ENCODE data around the gene KLHL26.

DNA sequence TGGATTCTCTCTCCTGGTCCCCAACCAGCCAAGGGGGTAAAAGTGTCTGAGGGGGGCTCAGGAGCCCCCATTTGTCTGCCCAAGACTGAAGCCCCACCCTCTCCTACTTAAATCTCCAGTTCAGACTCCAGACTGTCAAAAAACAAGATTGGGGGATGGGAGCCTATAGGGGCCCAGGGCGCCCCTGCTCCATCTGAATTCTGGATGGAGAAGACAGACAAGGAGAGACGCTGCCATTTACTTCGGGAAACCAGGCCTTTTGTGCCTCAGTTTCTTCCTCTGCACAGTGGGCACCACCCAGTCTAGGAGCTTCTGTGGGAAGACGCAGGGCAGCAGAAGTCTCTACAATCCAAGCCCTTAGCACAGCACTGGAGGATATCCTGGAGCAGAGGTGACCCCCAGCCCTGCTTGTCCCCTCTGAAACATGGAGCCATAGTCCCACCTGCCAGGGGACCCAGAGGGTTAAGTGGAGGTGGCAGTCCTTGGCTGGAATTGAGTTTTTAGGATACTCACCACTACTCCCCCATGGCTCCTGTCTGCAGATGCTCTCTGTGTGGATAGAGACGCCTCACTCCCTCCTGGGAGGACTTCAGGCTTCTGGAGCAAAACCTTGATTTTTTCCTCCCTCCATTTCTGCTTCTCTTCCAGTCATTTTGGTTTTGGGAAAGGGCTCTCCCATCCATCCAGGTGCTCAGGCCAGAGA, 28.6 kb upstream of the KLHL26 start:
- TF ChIP-seq, protein P1, sequence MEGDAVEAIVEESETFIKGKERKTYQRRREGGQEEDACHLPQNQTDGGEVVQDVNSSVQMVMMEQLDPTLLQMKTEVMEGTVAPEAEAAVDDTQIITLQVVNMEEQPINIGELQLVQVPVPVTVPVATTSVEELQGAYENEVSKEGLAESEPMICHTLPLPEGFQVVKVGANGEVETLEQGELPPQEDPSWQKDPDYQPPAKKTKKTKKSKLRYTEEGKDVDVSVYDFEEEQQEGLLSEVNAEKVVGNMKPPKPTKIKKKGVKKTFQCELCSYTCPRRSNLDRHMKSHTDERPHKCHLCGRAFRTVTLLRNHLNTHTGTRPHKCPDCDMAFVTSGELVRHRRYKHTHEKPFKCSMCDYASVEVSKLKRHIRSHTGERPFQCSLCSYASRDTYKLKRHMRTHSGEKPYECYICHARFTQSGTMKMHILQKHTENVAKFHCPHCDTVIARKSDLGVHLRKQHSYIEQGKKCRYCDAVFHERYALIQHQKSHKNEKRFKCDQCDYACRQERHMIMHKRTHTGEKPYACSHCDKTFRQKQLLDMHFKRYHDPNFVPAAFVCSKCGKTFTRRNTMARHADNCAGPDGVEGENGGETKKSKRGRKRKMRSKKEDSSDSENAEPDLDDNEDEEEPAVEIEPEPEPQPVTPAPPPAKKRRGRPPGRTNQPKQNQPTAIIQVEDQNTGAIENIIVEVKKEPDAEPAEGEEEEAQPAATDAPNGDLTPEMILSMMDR (IDR thresholded peaks at IDR 0.05) = no peak
- TF ChIP-seq EP300 (IDR thresholded peaks at IDR 0.05) = no peak
